Omental fat pad (tissue), 4 donors: ENCODE measurements around the gene RNF138. TPM values are rescaled to one million over a fixed set of nuclear protein-coding genes. Genes with fewer than 3 reads are reported as not detected.
"Not testable (repeated sequence)": the region's sequence is repeated elsewhere in the genome, so short reads cannot be mapped to it uniquely, and the experiment has no call there.

Source experiments
- ATAC-seq: fragments of 150-250 bp; one replicate; pipeline ENCODE4 v1.9.1; 2016; ENCODE audit warnings: mild to moderate bottlenecking, moderate library complexity; ENCODE audit not compliant: low FRiP score
- DNase-seq: peaks from one replicate; pipeline ENCODE4 v3.0.0-alpha.2; 2019; ENCODE audit warnings: low spot score
- total RNA-seq, 4 donors: library from RNA; depleted of rRNA; stranded (reverse); fragments of >200 nt; gene quantifications; one replicate each; pipeline ENCODE4 v1.1.0, GENCODE V29; 2016
- TF ChIP-seq, protein P1 (sequence below), 3 donors: fragments of 450-650 bp; IDR thresholded peaks; one replicate each; pipeline ENCODE4 v1.5.1; 2016 to 2017; ENCODE audit warnings: antibody characterized with exemption in 3 of 3, mild to moderate bottlenecking in 3 of 3, moderate library complexity in 2 of 3

The RNF138 gene
- total RNA-seq, 4 donors from 2014 or later = 13.8 to 38.3 (median 31.7) TPM

- ATAC-seq = no peak
- TF ChIP-seq, protein P1, sequence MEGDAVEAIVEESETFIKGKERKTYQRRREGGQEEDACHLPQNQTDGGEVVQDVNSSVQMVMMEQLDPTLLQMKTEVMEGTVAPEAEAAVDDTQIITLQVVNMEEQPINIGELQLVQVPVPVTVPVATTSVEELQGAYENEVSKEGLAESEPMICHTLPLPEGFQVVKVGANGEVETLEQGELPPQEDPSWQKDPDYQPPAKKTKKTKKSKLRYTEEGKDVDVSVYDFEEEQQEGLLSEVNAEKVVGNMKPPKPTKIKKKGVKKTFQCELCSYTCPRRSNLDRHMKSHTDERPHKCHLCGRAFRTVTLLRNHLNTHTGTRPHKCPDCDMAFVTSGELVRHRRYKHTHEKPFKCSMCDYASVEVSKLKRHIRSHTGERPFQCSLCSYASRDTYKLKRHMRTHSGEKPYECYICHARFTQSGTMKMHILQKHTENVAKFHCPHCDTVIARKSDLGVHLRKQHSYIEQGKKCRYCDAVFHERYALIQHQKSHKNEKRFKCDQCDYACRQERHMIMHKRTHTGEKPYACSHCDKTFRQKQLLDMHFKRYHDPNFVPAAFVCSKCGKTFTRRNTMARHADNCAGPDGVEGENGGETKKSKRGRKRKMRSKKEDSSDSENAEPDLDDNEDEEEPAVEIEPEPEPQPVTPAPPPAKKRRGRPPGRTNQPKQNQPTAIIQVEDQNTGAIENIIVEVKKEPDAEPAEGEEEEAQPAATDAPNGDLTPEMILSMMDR (IDR thresholded peaks at IDR 0.05) = no peak
Measured at GRCh38 chr18:32152705-32153448, 61.2 kb downstream of the RNF138 start.

GRCh38 chr18:32156855-32157254 lies 65.2 kb downstream of the RNF138 start:
- no peak for DNase-seq
- TF ChIP-seq, protein P1 (IDR thresholded peaks at IDR 0.05) = no peak
- no peak for ATAC-seq

More at GRCh38 chr18:32152705-32153448, 61.2 kb downstream of the RNF138 start:
- no peak for DNase-seq

DNA sequence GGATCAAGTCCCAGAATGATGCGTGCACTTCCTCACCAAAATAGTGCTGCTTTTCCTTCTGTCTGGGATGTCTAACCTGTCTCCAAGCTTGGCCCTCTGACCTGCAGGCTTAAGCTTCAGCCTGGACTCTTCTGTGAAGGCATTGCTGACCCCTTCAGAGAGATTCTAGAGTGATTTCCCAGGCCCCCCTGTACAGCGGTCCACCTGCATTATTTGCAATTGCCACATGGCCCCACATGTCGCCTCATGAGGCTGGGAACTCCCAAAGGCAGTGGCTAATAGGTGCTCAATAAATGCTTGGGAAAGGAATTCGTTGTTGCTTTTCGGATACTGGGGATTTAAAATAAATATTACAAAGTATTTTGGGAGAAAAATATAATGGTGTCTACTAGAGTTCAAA lies 65.9 kb downstream of the RNF138 start:
- no peak for ATAC-seq
- TF ChIP-seq, protein P1 (IDR thresholded peaks at IDR 0.05) = no peak

DNA sequence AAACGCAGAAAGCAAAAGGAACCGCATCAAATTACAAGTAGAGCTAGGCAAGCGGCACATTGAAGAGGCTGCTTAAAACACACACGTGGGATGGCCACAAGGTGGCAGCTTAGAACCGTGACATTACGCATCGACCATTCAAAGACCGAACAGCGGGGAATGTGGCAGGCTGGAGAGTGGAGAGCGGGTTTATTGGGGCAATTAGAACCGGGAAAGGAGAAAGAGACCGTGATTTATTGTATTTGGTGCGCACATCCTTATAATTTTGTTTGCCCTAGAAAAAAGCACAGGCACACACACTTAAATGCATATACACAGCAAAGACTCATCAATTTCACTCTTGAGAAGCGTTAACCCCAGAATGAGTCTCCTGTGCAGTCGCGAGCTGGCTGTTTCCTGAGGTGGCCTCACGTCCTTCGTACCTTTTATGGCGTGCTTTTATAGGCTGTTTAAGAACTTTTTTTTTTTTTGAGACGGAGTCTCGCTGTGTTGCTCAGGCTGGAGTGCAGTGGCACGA lies 66.5 kb downstream of the RNF138 start:
- ATAC-seq (peak; percentile 94), DNase-seq (peak; percentile 51)
- TF ChIP-seq, protein P1 (IDR thresholded peaks at IDR 0.05) = peak in 2 of 3 donors; percentile 67 to 69

More for the DNA sequence above, 65.9 kb downstream of the RNF138 start:
- no peak for DNase-seq

GRCh38 chr18:32158631-32159030 lies 67.0 kb downstream of the RNF138 start:
- ATAC-seq, DNase-seq: not testable (repeated sequence)

- TF ChIP-seq, protein P1 (IDR thresholded peaks at IDR 0.05) = no peak
- DNase-seq = no peak
- no peak for ATAC-seq
Measured at GRCh38 chr18:32160547-32160946, 68.9 kb downstream of the RNF138 start.

DNA sequence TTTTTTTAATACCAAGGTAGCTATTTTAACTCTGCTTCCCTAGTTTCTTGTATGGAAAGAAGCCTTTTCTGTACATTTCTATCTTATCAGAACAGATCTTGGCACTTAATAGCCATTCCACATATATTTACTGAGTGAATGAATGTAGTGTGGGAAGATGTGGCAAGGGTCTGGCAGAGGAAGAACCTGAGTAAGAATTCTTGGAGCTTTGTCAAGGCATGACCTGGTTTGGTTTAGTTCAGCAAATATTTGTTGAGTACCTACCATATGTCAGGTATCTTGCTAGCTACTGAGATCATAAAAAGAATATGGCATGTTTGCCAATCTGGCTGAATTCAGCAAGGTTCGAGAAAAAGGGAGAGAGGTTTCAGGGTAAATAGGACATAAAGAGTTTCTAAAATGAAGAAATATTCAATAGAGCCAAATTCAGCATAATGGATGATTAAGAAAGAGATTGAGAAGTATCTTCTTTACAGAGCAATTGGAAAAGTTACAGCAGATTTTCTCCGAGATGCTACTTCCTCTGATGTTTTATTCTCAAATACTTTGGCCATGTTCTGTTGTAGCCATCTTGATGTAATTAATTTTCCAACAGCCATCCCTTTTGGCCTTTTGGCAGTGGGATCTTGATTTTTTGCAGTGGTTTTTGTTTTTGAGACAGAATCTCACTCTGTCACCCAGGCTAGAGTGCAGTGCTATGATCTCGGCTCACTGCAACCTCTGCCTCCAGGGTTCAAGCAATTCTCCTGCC lies 76.5 kb downstream of the RNF138 start:
- DNase-seq (no peak), ATAC-seq (no peak)
- TF ChIP-seq, protein P1 (IDR thresholded peaks at IDR 0.05) = no peak
